IMR-90 (cell line): Measurements from ENCODE around the gene RPAP2. TPM values are rescaled to one million over a fixed set of nuclear protein-coding genes. Genes with fewer than 3 reads are reported as not detected.

Experiments
- ATAC-seq: fragments of 200-7000 bp; cut with Tn5 transposase; 2 replicates; pipeline ENCODE4 v1.9.1; 2020; ENCODE audit warnings: low read depth, mild to moderate bottlenecking, moderate library complexity
- BruUV-seq: library from RNA; stranded (reverse); fragments of 400-500 nt; replicated peaks from 2 replicates; lab custom pipeline; 2021; lab: Mats Ljungman, UMichigan
- CTCF ChIA-PET: fragments of 300-600 bp; formaldehyde crosslinking; extraction: SDS; loops from one replicate; lab custom pipeline; 2021; ENCODE audit warnings: antibody characterized with exemption; lab: Yijun Ruan, JAX
- POLR2A ChIA-PET: fragments of 300-600 bp; sonication (Branson Sonifier 250); formaldehyde crosslinking; loops from one replicate; lab custom pipeline; 2022; ENCODE audit warnings: antibody characterized with exemption; ENCODE audit not compliant: unreplicated experiment; lab: Charles Lee
- DNase-seq: peaks from one replicate; pipeline ENCODE4 v3.0.0; 2013
- H2AFZ ChIP-seq: replicated peaks from 2 replicates; pipeline ENCODE3; 2013; ENCODE audit warnings: low read length, mild to moderate bottlenecking; ENCODE audit not compliant: poor library complexity
- H2AK5ac ChIP-seq: 2 replicates; pipeline ENCODE4 v1.6.1; 2013; ENCODE audit warnings: low read depth, low read length, inconsistent platforms
- H2AK9ac ChIP-seq: replicated peaks from 2 replicates; pipeline ENCODE3; 2013; ENCODE audit warnings: mild to moderate bottlenecking, low read depth, low read length, moderate library complexity; ENCODE audit not compliant: poor library complexity
- H2BK120ac ChIP-seq: 2 replicates; pipeline ENCODE4 v1.6.1; 2013; ENCODE audit warnings: low read depth, low read length, inconsistent platforms
- H2BK15ac ChIP-seq: 3 replicates; pipeline ENCODE4 v1.6.1; 2013; ENCODE audit warnings: low read depth, low read length, inconsistent platforms
- H2BK20ac ChIP-seq: 2 replicates; pipeline ENCODE4 v1.6.1; 2013; ENCODE audit warnings: low read depth, mild to moderate bottlenecking, inconsistent platforms, low read length, moderate library complexity
- H2BK5ac ChIP-seq: 2 replicates; pipeline ENCODE4 v1.6.1; 2013; ENCODE audit warnings: mild to moderate bottlenecking, low read depth, low read length, inconsistent platforms; ENCODE audit not compliant: poor library complexity, severe bottlenecking
- H3K14ac ChIP-seq: replicated peaks from 2 replicates; pipeline ENCODE4 v1.6.1; 2013; ENCODE audit warnings: low read depth, low read length, inconsistent platforms
- H3K18ac ChIP-seq: 2 replicates; pipeline ENCODE4 v1.6.1; 2013; ENCODE audit warnings: low read depth, low read length, control low read depth
- H3K23ac ChIP-seq: 2 replicates; pipeline ENCODE4 v1.6.1; 2013; ENCODE audit warnings: low read depth, low read length, inconsistent platforms
- H3K27ac ChIP-seq: 2 replicates; pipeline ENCODE4 v1.5.1; 2013; ENCODE audit warnings: mild to moderate bottlenecking, control low read depth, low read length; ENCODE audit not compliant: insufficient read depth
- H3K27me3 ChIP-seq: 2 replicates; pipeline ENCODE4 v1.6.1; 2013; ENCODE audit warnings: low read length; ENCODE audit not compliant: control insufficient read depth, insufficient read depth
- H3K36me3 ChIP-seq: 2 replicates; pipeline ENCODE4 v1.6.1; 2013; ENCODE audit warnings: low read length, mixed read lengths; ENCODE audit not compliant: control insufficient read depth, insufficient read depth
- H3K4ac ChIP-seq: 2 replicates; pipeline ENCODE4 v1.6.1; 2013; ENCODE audit warnings: low read depth, low read length, inconsistent platforms
- H3K4me1 ChIP-seq: 2 replicates; pipeline ENCODE4 v1.6.1; 2013; ENCODE audit warnings: low read length, mixed read lengths; ENCODE audit not compliant: control insufficient read depth, insufficient read depth
- H3K4me2 ChIP-seq: 2 replicates; pipeline ENCODE4 v1.6.1; 2013; ENCODE audit warnings: low read depth, mild to moderate bottlenecking, control low read depth, low read length, moderate library complexity
- H3K4me3 ChIP-seq: 2 replicates; pipeline ENCODE4 v1.5.1; 2013; ENCODE audit warnings: low read depth, mild to moderate bottlenecking, control low read depth, low read length, moderate library complexity; ENCODE audit not compliant: insufficient read depth
- H3K56ac ChIP-seq: 2 replicates; pipeline ENCODE4 v1.6.1; 2013; ENCODE audit warnings: low read length, inconsistent platforms; ENCODE audit not compliant: insufficient read depth; ENCODE audit errors: extremely low read depth
- H3K79me1 ChIP-seq, 2 experiments: 2 replicates each; pipeline ENCODE4 v1.6.1; 2013; ENCODE audit warnings: low read length in 2 of 2, inconsistent platforms in 1 of 2, low read depth in 1 of 2
- H3K9ac ChIP-seq: 2 replicates; pipeline ENCODE4 v1.6.1; 2013; ENCODE audit warnings: low read depth, low read length, control low read depth
- H3K9me1 ChIP-seq: 2 replicates; pipeline ENCODE4 v1.6.1; 2013; ENCODE audit warnings: low read length, inconsistent platforms; ENCODE audit not compliant: insufficient read depth
- H3K9me3 ChIP-seq: 2 replicates; pipeline ENCODE4 v1.6.1; 2013; ENCODE audit warnings: low read length; ENCODE audit not compliant: control insufficient read depth, insufficient read depth
- H4K20me1 ChIP-seq: 2 replicates; pipeline ENCODE4 v1.6.1; 2013; ENCODE audit warnings: low read length, inconsistent platforms; ENCODE audit not compliant: insufficient read depth
- H4K5ac ChIP-seq: 2 replicates; pipeline ENCODE4 v1.6.1; 2013; ENCODE audit warnings: mild to moderate bottlenecking, low read depth, low read length, control low read depth
- H4K8ac ChIP-seq, 2 experiments: 2 replicates each; pipeline ENCODE4 v1.6.1; 2013; ENCODE audit warnings: low read depth in 2 of 2, low read length in 2 of 2, control low read depth in 1 of 2, inconsistent platforms in 1 of 2
- H4K91ac ChIP-seq: 2 replicates; pipeline ENCODE4 v1.6.1; 2013; ENCODE audit warnings: low read depth, low read length, inconsistent platforms; ENCODE audit not compliant: insufficient read depth
- MAFK ChIP-seq: IDR thresholded peaks from 2 replicates; pipeline ENCODE4 v1.6.1; 2012; ENCODE audit warnings: low read depth, low read length, improper control_type of control experiment
- MAZ ChIP-seq: IDR thresholded peaks from 2 replicates; pipeline ENCODE4 v1.6.1; 2012; ENCODE audit warnings: low read depth, mild to moderate bottlenecking, low read length, improper control_type of control experiment, moderate library complexity, borderline replicate concordance
- RCOR1 ChIP-seq: IDR thresholded peaks from 2 replicates; pipeline ENCODE4 v1.6.1; 2012; ENCODE audit warnings: mild to moderate bottlenecking, low read length, improper control_type of control experiment; ENCODE audit not compliant: insufficient replicate concordance
- WGBS, 2 experiments: methylation state at CpG; one replicate each; pipeline versions ENCODE4 v1.1.5 to v1.1.7; 2013; ENCODE audit warnings: missing lambda C conversion rate in 2 of 2; ENCODE audit not compliant: insufficient read length in 1 of 2; ENCODE audit errors: extremely low coverage in 2 of 2; 5-methylcytosine and 5-hydroxymethylcytosine counted together
- dilution Hi-C: fragments of 300-500 bp; cut with HindIII; formaldehyde crosslinking; loops from one replicate; pipeline ENCODE4 v1.14.3; 2018; ENCODE audit warnings: low sequenced_read_pairs; ENCODE audit not compliant: unreplicated experiment
- in situ Hi-C: fragments of 300-500 bp; cut with MboI; formaldehyde crosslinking; loops from 3 replicates; pipeline ENCODE4 v1.14.3; 2019; ENCODE audit warnings: low sequenced_read_pairs, inconsistent platforms, mixed read lengths
- intact Hi-C: fragments of 100-400 bp; cut with micrococcal nuclease; formaldehyde crosslinking; loops from 2 replicates; pipeline ENCODE4 v1.10.0; 2022
- polyA plus RNA-seq, 3 experiments: library from polyadenylated mRNA; depleted of rRNA; stranded (reverse); fragments of >200 nt; gene quantifications; 2 replicates each; pipeline ENCODE4 v1.2.3, GENCODE V29; 2012; ENCODE audit warnings: low replicate concordance in 1 of 3
- total RNA-seq: library from RNA; depleted of rRNA; stranded (reverse); fragments of >200 nt; gene quantifications from 2 replicates; pipeline ENCODE4 v1.2.3, GENCODE V29; 2012
- TF ChIP-seq, protein P1 (sequence below): fragments of 150-350 bp; IDR thresholded peaks from 2 replicates; pipeline ENCODE4 v1.6.1; 2017; ENCODE audit warnings: mild to moderate bottlenecking, antibody characterized with exemption, low read length, low read depth

RPAP2 gene
- total and polyA plus RNA-seq, 2 of the 4 experiments (the other 2 are of a cell fraction), result 7.1 to 13.6 TPM

DNA sequence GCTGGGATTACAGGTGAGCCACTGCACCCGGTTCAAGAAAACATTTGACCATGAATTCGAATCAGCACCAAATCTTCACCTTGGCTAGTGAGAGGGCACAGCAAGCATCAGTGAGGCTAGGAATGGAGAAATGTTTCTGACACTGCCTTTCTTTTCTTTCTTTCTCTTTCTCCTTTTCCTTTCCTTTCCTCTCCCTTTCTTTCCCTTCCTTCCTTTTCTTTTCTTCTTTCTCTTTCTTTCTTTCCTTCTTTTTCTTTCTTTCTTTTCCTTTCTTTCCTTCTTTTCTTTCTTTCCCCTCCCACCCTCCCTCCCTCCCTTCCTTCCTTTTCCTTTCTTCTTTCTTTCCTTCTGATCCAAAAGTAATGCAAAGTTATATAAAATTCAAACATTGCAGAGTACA lies 147.0 kb downstream of the RPAP2 start:
- no peak overlapping the region for H4K91ac ChIP-seq
- peaks cover 12% of the 10 kb centered on the region for H3K4me1 ChIP-seq
- H3K27me3 ChIP-seq, result no peaks in the 10 kb centered on the region
- H3K36me3 ChIP-seq, result no peaks in the 10 kb centered on the region
- no peak overlapping the region for H3K27ac ChIP-seq
- H3K56ac ChIP-seq, result no peak overlapping the region
- peak overlapping the region; percentile 78; the same call in 1 of the 2 replicates for H3K4ac ChIP-seq
- no peak overlapping the region; the same call in 1 of the 2 replicates for H2BK20ac ChIP-seq
- no peak overlapping the region for H2AK9ac ChIP-seq
- TF ChIP-seq MAZ, result no peak
- TF ChIP-seq MAFK, result no peak
- TF ChIP-seq, protein P1, sequence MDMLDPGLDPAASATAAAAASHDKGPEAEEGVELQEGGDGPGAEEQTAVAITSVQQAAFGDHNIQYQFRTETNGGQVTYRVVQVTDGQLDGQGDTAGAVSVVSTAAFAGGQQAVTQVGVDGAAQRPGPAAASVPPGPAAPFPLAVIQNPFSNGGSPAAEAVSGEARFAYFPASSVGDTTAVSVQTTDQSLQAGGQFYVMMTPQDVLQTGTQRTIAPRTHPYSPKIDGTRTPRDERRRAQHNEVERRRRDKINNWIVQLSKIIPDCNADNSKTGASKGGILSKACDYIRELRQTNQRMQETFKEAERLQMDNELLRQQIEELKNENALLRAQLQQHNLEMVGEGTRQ, result no peak
- TF ChIP-seq RCOR1, result no peak
- in situ Hi-C loops (no loop called here), intact Hi-C loops (loop anchor here (2.0 kb wide), 1 partner anchor 21 kb away; no protein-coding TSS in a partner anchor), dilution Hi-C loops (no loop called here)
- H4K20me1 ChIP-seq, result no peaks in the 10 kb centered on the region
- no peak overlapping the region for H2BK15ac ChIP-seq
- H2AK5ac ChIP-seq, result 0 out of 2 replicates have a peak overlapping the region, but pooled peaks have one; percentile 79
- no CpG with 5 or more reads among the region's 2 CpGs for WGBS, 2 experiments
- H3K9me1 ChIP-seq, result peaks cover 13% of the 10 kb centered on the region
- H4K8ac ChIP-seq, result no peak overlapping the region
- H4K5ac ChIP-seq, result no peak overlapping the region
- no peak overlapping the region for H3K4me3 ChIP-seq
- H2BK120ac ChIP-seq, result no peak overlapping the region
- H2AFZ ChIP-seq, result no peak overlapping the region
- POLR2A ChIA-PET, result no interaction called here
- DNase-seq (no peak), ATAC-seq (no peak)
- no peaks in the 10 kb centered on the region for H3K9me3 ChIP-seq
- H3K23ac ChIP-seq, result no peak overlapping the region
- H3K4me2 ChIP-seq, result no peak overlapping the region
- BruUV-seq, result no TSS peak
- no peak overlapping the region for H3K14ac ChIP-seq
- CTCF ChIA-PET, result no interaction called here
- no peaks in the 10 kb centered on the region for H3K79me1 ChIP-seq
- no peak overlapping the region for H3K9ac ChIP-seq
- no peak overlapping the region for H2BK5ac ChIP-seq
- H3K18ac ChIP-seq, result no peak overlapping the region
